Measurements from ENCODE around the gene PITPNM3. TPM values are rescaled to one million over a fixed set of nuclear protein-coding genes. Genes with fewer than 3 reads are reported as not detected.

PITPNM3 gene
- total and polyA plus RNA-seq, 2 of the 13 experiments (the other 11 are each of a cell fraction or from before 2014, with no cell fraction given): 0.13 to 0.29 TPM

GRCh38 chr17:6596941-6597340 lies 40.6 kb upstream of the PITPNM3 start:
- Histone ChIP-seq H3K4me1 (ENCODE audit: insufficient read depth, low read length) (peaks cover 14% of the 10 kb centered on the region), H3K9ac (ENCODE audit: insufficient read depth, low read depth, low read length) (no peak overlapping the region), H3K36me3 (replicated peaks in 1 of 2; ENCODE audit: control insufficient read depth in 1 of 2, insufficient read depth in 2 of 2, low read length in 2 of 2) (peaks cover 15 to 45% of the 10 kb centered on the region in 2 experiments), H3K9me3 (ENCODE audit: low read length) (no peaks in the 10 kb centered on the region), H3K27ac (ENCODE audit: extremely low read length, insufficient read depth, low read length) (no peak overlapping the region), H3K4me3 (replicated peaks in 1 of 3; ENCODE audit: insufficient read depth in 1 of 3, low read depth in 2 of 3, low read length in 3 of 3) (no peak overlapping the region), H3K79me2 (ENCODE audit: insufficient read depth, low read length) (no peaks in the 10 kb centered on the region), H3K27me3 (ENCODE audit: control insufficient read depth in 1 of 2, insufficient read depth in 2 of 2, low read length in 2 of 2) (no peaks in the 10 kb centered on the region), H2AFZ (ENCODE audit: low read length) (no peak overlapping the region), H3K4me2 (ENCODE audit: low read depth, low read length) (no peak overlapping the region), H4K20me1 (ENCODE audit: insufficient read depth, low read length) (no peaks in the 10 kb centered on the region)
- ATAC-seq: no peak
- FAIRE-seq: no peak
- ChIA-PET CTCF (ENCODE audit: low intra/inter-chr PET ratio, low total read pairs) (no interaction called here), POLR2A (no interaction called here)
- 95% methylated on average over 4 of the region's 4 CpGs for WGBS (ENCODE audit: low lambda C conversion rate)
- in situ Hi-C loops (cut with HindIII; ENCODE audit: extremely low pct_ligation_motif_present, low pct_unique_long_range_greater_than_20kb): no loop called here
- intact Hi-C loops (cut with micrococcal nuclease; ENCODE audit: unreplicated experiment): no loop called here
- TF ChIP-seq HMGXB4 (CRISPR knock-in tag; IDR thresholded peaks at IDR 0.05; ENCODE audit: borderline replicate concordance in 1 of 2, low read depth in 1 of 2) (no peak), ZNF235 (CRISPR knock-in tag; IDR thresholded peaks at IDR 0.05; ENCODE audit: borderline replicate concordance) (no peak), KDM5B (CRISPR knock-in tag; IDR thresholded peaks at IDR 0.05; ENCODE audit: borderline replicate concordance) (no peak)
- DNase-seq (ENCODE audit: low spot score): no peak
- no TSS peak for BruUV-seq (replicated peaks)

- Histone ChIP-seq H3K4me1 (ENCODE audit: insufficient read depth, low read length) (peaks cover 18% of the 10 kb centered on the region), H4K20me1 (ENCODE audit: insufficient read depth, low read length) (no peaks in the 10 kb centered on the region), H2AFZ (ENCODE audit: low read length) (no peak overlapping the region), H3K27ac (ENCODE audit: extremely low read length, insufficient read depth, low read length) (no peak overlapping the region), H3K9me3 (ENCODE audit: low read length) (no peaks in the 10 kb centered on the region), H3K79me2 (ENCODE audit: insufficient read depth, low read length) (no peaks in the 10 kb centered on the region), H3K4me3 (replicated peaks in 1 of 3; ENCODE audit: insufficient read depth in 1 of 3, low read depth in 2 of 3, low read length in 3 of 3) (no peak overlapping the region), H3K27me3 (ENCODE audit: control insufficient read depth in 1 of 2, insufficient read depth in 2 of 2, low read length in 2 of 2) (no peaks in the 10 kb centered on the region), H3K4me2 (ENCODE audit: low read depth, low read length) (no peak overlapping the region), H3K36me3 (replicated peaks in 1 of 2; ENCODE audit: control insufficient read depth in 1 of 2, insufficient read depth in 2 of 2, low read length in 2 of 2) (peaks cover 17 to 44% of the 10 kb centered on the region in 2 experiments), H3K9ac (ENCODE audit: insufficient read depth, low read depth, low read length) (no peak overlapping the region)
- in situ Hi-C loops (cut with HindIII; ENCODE audit: extremely low pct_ligation_motif_present, low pct_unique_long_range_greater_than_20kb) (no loop called here), intact Hi-C loops (cut with micrococcal nuclease; ENCODE audit: unreplicated experiment) (no loop called here)
- ChIA-PET CTCF (ENCODE audit: low intra/inter-chr PET ratio, low total read pairs) (no interaction called here), POLR2A (no interaction called here)
- no peak for ATAC-seq
- no TSS peak for BruUV-seq (replicated peaks)
- FAIRE-seq: no peak
- no peak for DNase-seq (ENCODE audit: low spot score)
- WGBS (ENCODE audit: low lambda C conversion rate): 91% methylated on average over 2 of the region's 2 CpGs
- TF ChIP-seq ZNF235 (CRISPR knock-in tag; IDR thresholded peaks at IDR 0.05; ENCODE audit: borderline replicate concordance): no peak
- TF ChIP-seq ZMYM3 (CRISPR knock-in tag; IDR thresholded peaks at IDR 0.05): no peak
- TF ChIP-seq HES4 (CRISPR knock-in tag; IDR thresholded peaks at IDR 0.05; ENCODE audit: borderline replicate concordance): no peak
- no peak for TF ChIP-seq RARA (CRISPR knock-in tag; IDR thresholded peaks at IDR 0.05)
- TF ChIP-seq RARG (CRISPR knock-in tag; IDR thresholded peaks at IDR 0.05; ENCODE audit: low read depth): no peak
- TF ChIP-seq FOXP1 (IDR thresholded peaks at IDR 0.05): no peak
- no peak for TF ChIP-seq FOXP1 (CRISPR knock-in tag; IDR thresholded peaks at IDR 0.05)
- TF ChIP-seq ZNF44 (CRISPR knock-in tag; IDR thresholded peaks at IDR 0.05): no peak
- TF ChIP-seq ZFP91 (CRISPR knock-in tag; IDR thresholded peaks at IDR 0.05; ENCODE audit: borderline replicate concordance): no peak
- no peak for TF ChIP-seq REST (IDR thresholded peaks at IDR 0.05; ENCODE audit: borderline replicate concordance in 1 of 2, low read depth in 1 of 2, low read length in 2 of 2)
Observed at GRCh38 chr17:6596511-6596910, 40.2 kb upstream of the PITPNM3 start.

Measured in HepG2 (cell line).